CD4-positive, alpha-beta T cell (primary cell): ENCODE measurements around the gene FKRP. TPM values are rescaled to one million over a fixed set of nuclear protein-coding genes. Genes with fewer than 3 reads are reported as not detected.

Experiments
- ATAC-seq: fragments of 200-7000 bp; cut with Tn5 transposase; one replicate; pipeline ENCODE4 v1.10.0; 2022; ENCODE audit warnings: mild to moderate bottlenecking; ENCODE audit not compliant: poor library complexity
- CTCF ChIA-PET: fragments of 350-600 bp; sonication (Branson Sonifier 250); formaldehyde crosslinking; loops from one replicate; lab custom pipeline; 2021; ENCODE audit warnings: antibody characterized with exemption, inconsistent platforms; lab: Charles Lee
- POLR2A ChIA-PET: fragments of 350-600 bp; sonication (Branson Sonifier 250); formaldehyde crosslinking; loops from one replicate; lab custom pipeline; 2021; ENCODE audit warnings: antibody characterized with exemption, inconsistent platforms; lab: Charles Lee
- DNase-seq, 14 experiments: peaks; one replicate each; pipeline ENCODE4 v3.0.0-alpha.2; 2013 to 2020; ENCODE audit warnings: mixed read lengths in 2 of 14
- H3K27ac ChIP-seq, 2 donors: one replicate each; pipeline versions ENCODE4 v1.5.1 to v1.7.0; 2013; ENCODE audit warnings: low read length in 2 of 2, low read depth in 1 of 2, mild to moderate bottlenecking in 1 of 2
- H3K27me3 ChIP-seq, 2 experiments: 1 replicate in 1 of 2; 2 replicates in 1 of 2; pipeline versions ENCODE4 v1.6.1 to v1.7.0; 2013; ENCODE audit warnings: low read length in 2 of 2, control low read depth in 1 of 2, mild to moderate bottlenecking in 1 of 2, moderate library complexity in 1 of 2; ENCODE audit not compliant: insufficient read depth in 2 of 2, control insufficient read depth in 1 of 2
- H3K36me3 ChIP-seq: one replicate; pipeline ENCODE4 v1.6.1; 2013; ENCODE audit warnings: low read length, control low read depth; ENCODE audit not compliant: insufficient read depth
- H3K4me1 ChIP-seq: one replicate; pipeline ENCODE4 v1.6.1; 2013; ENCODE audit warnings: low read length, control low read depth; ENCODE audit not compliant: insufficient read depth
- H3K4me3 ChIP-seq: one replicate; pipeline ENCODE4 v1.5.1; 2013; ENCODE audit warnings: mild to moderate bottlenecking, low read length, moderate library complexity
- H3K9me3 ChIP-seq, 2 experiments: 1 replicate in 1 of 2; 2 replicates in 1 of 2; pipeline versions ENCODE4 v1.6.1 to v1.7.0; 2013; ENCODE audit warnings: low read length in 2 of 2, mild to moderate bottlenecking in 2 of 2, control low read depth in 1 of 2, moderate library complexity in 1 of 2; ENCODE audit not compliant: control insufficient read depth in 1 of 2, insufficient read depth in 1 of 2
- H3K27ac Mint-ChIP-seq: one replicate; pipeline ENCODE4 v1.8.0; 2020; ENCODE audit warnings: mixed read lengths
- H3K27me3 Mint-ChIP-seq: one replicate; pipeline ENCODE4 v1.8.0; 2021; ENCODE audit warnings: mixed read lengths
- H3K36me3 Mint-ChIP-seq: one replicate; pipeline ENCODE4 v1.8.0; 2021; ENCODE audit warnings: low read depth, mixed read lengths
- H3K4me1 Mint-ChIP-seq: one replicate; pipeline ENCODE4 v1.8.0; 2021; ENCODE audit warnings: low read depth, mixed read lengths
- H3K4me3 Mint-ChIP-seq: one replicate; pipeline ENCODE4 v1.8.0; 2020; ENCODE audit warnings: mild to moderate bottlenecking, mixed read lengths
- H3K9me3 Mint-ChIP-seq: one replicate; pipeline ENCODE4 v1.8.0; 2020; ENCODE audit warnings: mixed read lengths
- CTCF ChIP-seq: fragments of 200-600 bp; IDR thresholded peaks from one replicate; pipeline ENCODE4 v1.8.0; 2022; ENCODE audit warnings: antibody characterized with exemption, mild to moderate bottlenecking
- intact Hi-C, 2 experiments: fragments of 100-400 bp; cut with DNase I in 1 of 2; cut with micrococcal nuclease in 1 of 2; formaldehyde crosslinking; loops; one replicate each; pipeline versions ENCODE4 v1.15.1 to v1.9.0; 2023 to 2025; cut with DNase I, micrococcal nuclease
- total RNA-seq, 174 experiments: library from RNA in 2 of 174; stranded (reverse) in 2 of 174; gene quantifications; one replicate each; pipeline ENCODE4 v1.2.3 and lab custom pipeline; 2021 to 2026

The FKRP gene
- total RNA-seq, 2 experiments from 2014 or later: 19.0 to 20.2 TPM

DNA sequence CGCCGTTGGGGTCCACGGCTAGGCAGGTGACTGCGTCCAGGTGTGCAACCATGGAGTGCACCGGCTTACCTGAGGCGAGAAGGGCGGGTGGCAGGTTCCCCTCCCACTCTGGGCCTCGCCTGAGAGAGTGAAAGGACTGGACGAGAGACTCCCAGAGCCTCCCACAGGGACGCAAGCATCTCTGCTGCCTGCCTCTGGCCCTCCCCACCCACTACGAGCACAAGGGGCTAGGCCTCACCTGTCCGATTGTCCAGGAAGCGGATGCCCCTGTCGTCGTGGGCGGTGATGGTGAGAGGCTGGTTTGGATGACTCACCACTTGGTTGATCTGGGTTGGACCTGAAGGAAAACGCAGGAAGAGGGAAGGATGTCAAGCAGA is 23.9 kb upstream of the FKRP start:
- CTCF ChIA-PET: no interaction called here
- POLR2A ChIA-PET: no interaction called here
- Histone ChIP-seq H3K36me3 (peaks cover 66% of the 10 kb centered on the region), H3K27me3 (no peaks in the 10 kb centered on the region), H3K4me1 (peaks cover 36% of the 10 kb centered on the region), H3K27ac (no peak overlapping the region), H3K4me3 (no peak overlapping the region), H3K9me3 (no peaks in the 10 kb centered on the region)
- Mint-ChIP-seq H3K27me3 (no peaks in the 10 kb centered on the region), H3K4me1 (peaks cover 25% of the 10 kb centered on the region), H3K9me3 (no peaks in the 10 kb centered on the region), H3K36me3 (peaks cover 63% of the 10 kb centered on the region), H3K27ac (no peak overlapping the region), H3K4me3 (no peak overlapping the region)
- ATAC-seq (no peak), DNase-seq (peak in 1 of 14 experiments; percentile 8)
- no peak for TF ChIP-seq CTCF
- intact Hi-C loops: no loop called here

GRCh38 chr19:46722421-46723022 is 23.3 kb upstream of the FKRP start:
- peak in 1 of 14 experiments; percentile 11 for DNase-seq
- POLR2A ChIA-PET: no interaction called here
- Histone ChIP-seq H3K9me3 (no peaks in the 10 kb centered on the region), H3K27me3 (no peaks in the 10 kb centered on the region), H3K27ac (no peak overlapping the region), H3K4me1 (peaks cover 32% of the 10 kb centered on the region), H3K4me3 (no peak overlapping the region), H3K36me3 (peaks cover 71% of the 10 kb centered on the region)
- H3K27me3 Mint-ChIP-seq: no peaks in the 10 kb centered on the region
- ATAC-seq: no peak
- intact Hi-C loops: no loop called here
- no peak for TF ChIP-seq CTCF
- H3K27ac Mint-ChIP-seq: no peak overlapping the region
- CTCF ChIA-PET: no interaction called here
- peaks cover 25% of the 10 kb centered on the region for H3K4me1 Mint-ChIP-seq
- peaks cover 63% of the 10 kb centered on the region for H3K36me3 Mint-ChIP-seq
- H3K9me3 Mint-ChIP-seq: no peaks in the 10 kb centered on the region
- no peak overlapping the region for H3K4me3 Mint-ChIP-seq

DNA sequence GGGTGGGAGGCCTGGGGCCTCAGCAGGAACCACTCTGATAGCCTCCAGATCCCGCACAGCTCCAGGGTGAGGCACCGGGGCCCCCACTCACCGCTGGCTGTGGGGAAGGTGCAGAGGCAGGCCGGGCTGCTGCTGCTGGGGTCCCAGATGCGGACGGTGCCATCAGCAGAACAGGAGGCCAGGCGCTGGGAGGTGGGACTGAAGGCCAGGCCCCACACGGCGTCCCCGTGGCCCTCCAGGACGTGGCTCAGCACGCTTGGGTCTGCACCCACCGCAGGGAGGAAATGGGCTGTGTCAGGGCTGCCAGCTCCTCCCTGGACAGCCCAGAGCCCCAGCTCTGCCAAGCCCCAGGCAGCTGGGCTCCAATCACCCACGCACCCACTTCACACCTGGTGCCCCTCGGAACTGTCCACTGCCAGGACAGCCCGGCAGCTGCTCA is 22.8 kb upstream of the FKRP start:
- Histone ChIP-seq H3K27ac (no peak overlapping the region), H3K4me1 (peaks cover 27% of the 10 kb centered on the region), H3K9me3 (no peaks in the 10 kb centered on the region), H3K36me3 (peaks cover 76% of the 10 kb centered on the region), H3K4me3 (no peak overlapping the region), H3K27me3 (no peaks in the 10 kb centered on the region)
- H3K4me1 Mint-ChIP-seq: peaks cover 20% of the 10 kb centered on the region
- H3K4me3 Mint-ChIP-seq: no peak overlapping the region
- no peak for TF ChIP-seq CTCF
- H3K9me3 Mint-ChIP-seq: no peaks in the 10 kb centered on the region
- peak in 1 of 14 experiments; percentile 16 for DNase-seq
- peaks cover 58% of the 10 kb centered on the region for H3K36me3 Mint-ChIP-seq
- ATAC-seq: no peak
- ChIA-PET POLR2A (interaction anchor here (0.6 kb wide), 1 partner anchor 1029 kb away, joined by 6 read pairs; no protein-coding TSS in a partner anchor), CTCF (no interaction called here)
- H3K27me3 Mint-ChIP-seq: no peaks in the 10 kb centered on the region
- no peak overlapping the region for H3K27ac Mint-ChIP-seq
- intact Hi-C loops: no loop called here
